GM18505 (cell line): ENCODE results near the gene CDC42BPA.
"Not testable (repeated sequence)": the region's sequence is repeated elsewhere in the genome, so short reads cannot be mapped to it uniquely, and the experiment has no call there.

Experiments used
- ATAC-seq: cut with Tn5 transposase; IDR thresholded peaks from one replicate; pipeline ENCODE4 v1.9.1; 2021; ENCODE audit not compliant: unreplicated experiment
- POLR2A ChIP-seq: IDR thresholded peaks from 4 replicates; pipeline ENCODE4 v1.6.1; 2011; ENCODE audit warnings: borderline replicate concordance; ENCODE audit not compliant: insufficient read depth, insufficient read length; ENCODE audit errors: extremely low read depth

The CDC42BPA gene

DNA sequence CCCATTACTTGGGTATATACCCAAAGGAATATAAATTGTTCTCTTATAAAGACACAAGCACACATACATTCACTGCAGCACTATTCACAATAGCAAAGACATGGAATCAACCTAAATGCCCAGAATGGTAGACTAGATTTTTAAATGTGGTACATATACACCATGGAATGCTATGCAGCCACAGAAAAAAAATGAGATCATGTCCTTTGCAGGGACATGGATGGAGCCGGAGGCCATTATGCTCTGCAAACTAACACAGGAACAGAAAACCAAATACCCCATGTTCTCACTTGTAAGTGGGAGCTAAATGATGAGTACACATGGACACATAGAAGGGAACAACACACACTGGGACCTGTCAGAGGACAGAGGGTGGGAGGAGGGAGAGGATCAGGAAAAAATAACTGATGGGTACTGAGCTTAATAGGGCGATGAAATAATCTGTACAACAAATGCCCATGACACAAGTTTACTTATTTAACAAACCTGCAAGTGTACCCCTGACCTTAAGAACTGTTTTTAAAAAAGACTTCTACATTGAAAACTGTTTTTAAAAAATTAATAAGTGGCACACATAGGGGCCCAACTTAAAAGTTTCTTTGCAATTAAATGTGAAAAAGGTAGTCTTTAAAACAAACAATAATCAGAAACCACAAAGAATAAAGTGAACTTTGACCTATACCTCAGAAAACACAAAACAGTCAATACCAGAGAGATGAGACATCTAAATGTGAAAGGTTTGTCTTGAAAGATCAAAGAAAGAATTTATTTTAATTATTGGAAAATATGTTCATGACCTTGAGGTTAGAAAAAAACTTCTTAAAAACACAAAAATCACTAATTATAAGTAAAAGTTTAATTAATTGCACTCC is 75.2 kb downstream of the CDC42BPA start:
- no peak for ATAC-seq
- TF ChIP-seq POLR2A = no peak

DNA sequence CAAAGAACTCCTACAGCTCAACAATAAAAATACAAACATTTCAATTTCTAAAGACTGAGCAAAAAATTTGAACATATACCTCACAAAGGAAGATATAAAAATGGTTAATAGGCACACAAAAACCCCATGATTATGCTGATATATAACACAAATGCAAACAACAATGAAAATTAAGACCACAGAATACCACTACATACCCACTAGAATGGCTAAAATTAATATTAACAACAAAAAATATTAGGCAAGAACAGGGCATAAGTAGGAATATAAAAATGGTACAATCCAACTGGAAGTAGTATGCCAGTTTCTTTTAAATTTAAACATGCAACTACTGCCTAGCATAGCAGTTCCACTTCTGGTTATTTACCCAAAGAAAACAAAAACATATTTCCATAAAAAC is 77.3 kb downstream of the CDC42BPA start:
- TF ChIP-seq POLR2A = no peak
- ATAC-seq = no peak

DNA sequence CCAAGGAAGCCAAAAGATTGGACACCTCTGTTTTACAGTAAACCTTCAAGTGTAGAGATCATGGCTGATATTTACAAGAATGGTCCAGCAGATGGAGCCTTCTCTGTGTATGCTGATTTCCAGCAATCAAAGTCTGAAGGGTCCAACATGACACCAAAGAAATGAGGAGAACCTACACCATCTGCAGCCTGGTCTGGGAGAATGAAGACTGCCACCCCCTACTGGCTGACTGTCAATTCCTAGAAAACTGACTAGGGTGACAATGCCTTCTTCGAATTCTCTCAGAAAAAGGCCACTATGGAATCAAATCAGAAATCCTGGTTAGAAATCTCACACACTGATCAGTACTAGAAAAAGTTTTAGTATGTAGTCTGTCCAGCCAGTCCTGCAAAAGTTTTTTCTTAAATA is 83.3 kb downstream of the CDC42BPA start:
- ATAC-seq = no peak
- TF ChIP-seq POLR2A = no peak

DNA sequence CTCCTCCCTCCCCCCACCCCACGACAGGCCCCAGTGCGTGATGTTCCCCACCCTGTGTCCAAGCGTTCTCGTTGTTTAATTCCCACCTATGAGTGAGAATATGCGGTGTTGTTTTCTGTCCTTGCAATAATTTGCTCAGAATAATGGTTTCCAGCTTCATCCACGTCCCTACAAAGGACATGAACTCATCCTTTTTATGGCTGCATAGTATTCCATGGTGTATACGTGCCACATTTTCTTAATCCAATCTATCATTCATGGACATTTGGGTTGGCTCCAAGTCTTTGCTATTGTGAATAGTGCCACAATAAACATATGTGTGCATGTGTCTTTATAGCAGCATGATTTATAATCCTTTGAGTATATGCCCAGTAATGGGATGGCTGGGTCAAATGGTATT is 87.2 kb downstream of the CDC42BPA start:
- ATAC-seq = not testable (repeated sequence)

DNA sequence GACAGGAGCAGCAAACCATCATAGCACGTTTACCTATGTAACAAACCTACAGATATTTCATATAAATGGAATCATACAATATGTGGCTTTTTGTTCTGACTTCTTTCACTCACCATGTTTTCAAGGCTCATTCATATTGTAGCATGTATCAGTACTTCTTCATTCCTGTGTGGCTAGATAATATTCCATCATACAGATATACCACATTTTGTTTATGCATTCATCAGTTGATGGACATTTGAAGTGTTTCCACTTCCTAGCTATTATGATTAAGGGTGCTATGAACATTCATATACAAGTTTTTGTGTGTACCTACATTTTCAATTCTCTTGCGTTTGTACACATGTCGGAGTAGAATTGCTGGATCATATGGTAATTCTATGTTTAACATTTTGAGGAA is 90.1 kb downstream of the CDC42BPA start:
- no peak for TF ChIP-seq POLR2A
- ATAC-seq = no peak

DNA sequence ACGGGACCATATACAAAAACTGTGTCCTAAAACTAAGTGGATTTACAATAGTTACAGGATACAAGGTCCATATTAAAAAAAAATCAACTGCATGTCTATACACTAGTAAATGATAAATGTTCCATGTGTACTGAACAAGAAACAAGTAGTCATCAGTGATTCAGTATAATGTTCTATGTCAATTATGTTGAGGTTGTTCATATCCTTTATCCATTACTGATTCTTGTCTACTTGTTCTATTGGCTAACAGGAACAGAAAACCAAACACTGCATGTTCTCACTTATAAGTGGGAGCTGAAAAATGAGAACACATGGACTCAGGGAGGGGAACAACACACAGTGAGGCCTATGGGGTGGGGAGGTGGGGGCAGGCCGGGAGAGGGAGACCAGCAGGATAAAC is 90.5 kb downstream of the CDC42BPA start:
- TF ChIP-seq POLR2A = no peak
- ATAC-seq = no peak

DNA sequence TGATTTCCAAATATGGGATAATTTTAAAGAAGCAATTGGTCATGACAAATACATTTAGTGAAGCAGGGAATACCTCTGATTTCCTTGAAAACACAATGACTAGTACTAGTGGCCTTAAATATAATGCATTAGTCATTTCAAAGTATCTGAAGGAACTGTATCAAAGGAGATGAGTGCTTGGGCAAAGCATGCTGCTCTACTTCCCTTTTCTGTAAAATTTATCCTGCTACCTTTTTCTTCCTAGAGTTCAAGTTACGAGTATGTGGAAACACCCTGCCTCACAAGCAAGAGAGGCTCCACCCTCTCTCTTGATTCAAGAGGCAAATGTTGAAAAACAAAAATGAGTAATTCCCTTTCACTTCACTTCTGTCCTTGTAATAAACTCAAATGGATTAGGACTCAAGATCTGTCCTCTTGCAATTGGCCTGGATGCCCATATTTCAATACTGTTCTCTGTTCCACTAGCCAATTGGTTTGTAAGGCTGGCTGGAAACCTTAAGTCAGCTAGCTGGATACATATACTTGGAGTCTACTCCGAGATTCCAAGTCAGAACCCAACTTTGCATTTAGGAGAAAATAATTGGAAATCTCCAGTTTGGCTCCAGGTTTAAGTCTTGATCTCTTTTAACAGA is 92.5 kb downstream of the CDC42BPA start:
- TF ChIP-seq POLR2A = no peak
- no peak for ATAC-seq

DNA sequence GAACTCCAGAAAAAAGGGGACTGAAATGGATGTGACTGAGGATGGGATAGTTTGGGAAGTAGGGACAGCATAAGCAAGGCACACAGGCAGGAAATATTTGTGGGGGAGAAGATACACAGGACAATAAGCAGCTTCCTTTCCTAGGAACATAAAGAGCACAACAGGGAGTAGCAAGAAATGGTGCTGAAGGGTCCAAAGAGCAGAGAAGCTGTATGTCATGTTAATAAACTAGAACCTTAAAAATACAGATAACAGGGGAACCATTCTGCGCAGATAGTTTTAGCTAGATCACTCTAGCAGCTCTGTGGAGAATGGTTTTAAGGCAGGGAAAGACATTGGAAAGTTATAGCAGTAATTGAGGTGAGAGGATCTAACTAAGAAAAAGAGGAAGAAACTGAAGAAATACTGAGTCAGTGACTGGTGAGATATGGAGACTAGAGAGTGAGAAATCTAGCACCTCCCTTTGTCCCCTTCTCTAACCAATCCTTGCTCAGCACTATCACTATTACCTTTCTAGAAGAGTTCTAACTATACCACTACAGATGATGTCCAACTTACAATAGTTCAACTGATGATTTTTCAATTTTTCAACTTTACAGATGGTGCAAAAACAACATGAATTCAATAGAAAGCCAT is 95.0 kb downstream of the CDC42BPA start:
- no peak for ATAC-seq

DNA sequence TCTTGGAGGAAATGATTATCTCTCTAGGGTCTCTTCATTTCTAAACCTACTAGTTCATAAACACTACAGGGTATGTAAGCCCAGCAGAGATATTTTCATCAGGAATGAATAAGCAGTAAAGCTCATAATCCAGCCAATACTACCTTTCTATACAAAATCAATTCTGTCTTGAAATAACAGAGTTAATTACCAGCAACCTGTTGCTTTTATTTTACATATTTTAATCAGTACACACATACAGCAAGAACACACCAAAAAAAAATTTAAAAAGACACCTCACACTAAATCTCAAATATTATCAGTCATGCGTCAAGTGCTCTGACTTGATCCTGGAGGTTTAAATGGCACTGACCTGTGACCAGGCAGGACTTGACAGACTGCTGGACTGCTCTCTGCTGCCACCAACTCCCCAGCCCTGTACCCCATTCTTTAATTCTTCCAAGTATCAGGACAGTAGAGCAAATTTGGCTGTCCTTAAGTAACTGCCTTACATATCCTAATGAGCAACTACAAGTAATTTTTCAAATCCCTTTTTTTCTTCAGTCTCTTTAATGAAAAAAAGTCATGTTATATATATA is 98.5 kb downstream of the CDC42BPA start:
- no peak for TF ChIP-seq POLR2A
- ATAC-seq = no peak

More for the DNA sequence above, 95.0 kb downstream of the CDC42BPA start:
- TF ChIP-seq POLR2A = no peak

DNA sequence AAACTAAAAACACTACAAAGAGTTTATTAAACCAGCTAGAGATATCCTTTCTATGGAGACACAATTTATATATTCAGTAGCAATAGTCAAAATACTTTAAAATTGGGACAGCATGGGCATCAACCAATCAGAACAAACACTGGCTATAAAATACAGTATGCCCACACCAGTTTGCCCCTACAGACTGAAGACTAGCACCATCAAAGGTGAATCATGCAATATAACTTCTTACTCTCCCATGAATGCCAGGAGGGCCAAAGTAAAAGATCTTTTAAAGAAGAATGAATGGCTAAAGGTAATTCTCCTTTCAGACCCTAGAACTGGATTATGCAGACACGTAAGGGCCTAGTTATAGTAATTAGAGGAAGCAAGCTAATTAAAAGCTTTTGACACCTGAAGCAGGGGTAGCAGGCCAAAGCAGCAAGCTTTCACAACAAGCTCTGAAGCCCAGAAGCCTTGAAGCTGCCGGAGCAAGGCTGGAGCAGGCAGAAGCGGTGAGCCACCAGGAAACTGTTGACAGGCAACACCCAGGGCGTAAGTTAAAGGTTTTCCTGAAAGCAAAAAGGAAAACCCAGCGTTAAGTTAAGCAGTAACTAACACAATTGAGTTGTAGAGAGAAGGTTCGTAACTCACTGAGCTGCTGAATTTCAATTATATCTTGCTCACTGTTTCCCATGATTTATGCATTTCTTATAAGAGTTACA is 99.3 kb downstream of the CDC42BPA start:
- TF ChIP-seq POLR2A = no peak
- no peak for ATAC-seq

DNA sequence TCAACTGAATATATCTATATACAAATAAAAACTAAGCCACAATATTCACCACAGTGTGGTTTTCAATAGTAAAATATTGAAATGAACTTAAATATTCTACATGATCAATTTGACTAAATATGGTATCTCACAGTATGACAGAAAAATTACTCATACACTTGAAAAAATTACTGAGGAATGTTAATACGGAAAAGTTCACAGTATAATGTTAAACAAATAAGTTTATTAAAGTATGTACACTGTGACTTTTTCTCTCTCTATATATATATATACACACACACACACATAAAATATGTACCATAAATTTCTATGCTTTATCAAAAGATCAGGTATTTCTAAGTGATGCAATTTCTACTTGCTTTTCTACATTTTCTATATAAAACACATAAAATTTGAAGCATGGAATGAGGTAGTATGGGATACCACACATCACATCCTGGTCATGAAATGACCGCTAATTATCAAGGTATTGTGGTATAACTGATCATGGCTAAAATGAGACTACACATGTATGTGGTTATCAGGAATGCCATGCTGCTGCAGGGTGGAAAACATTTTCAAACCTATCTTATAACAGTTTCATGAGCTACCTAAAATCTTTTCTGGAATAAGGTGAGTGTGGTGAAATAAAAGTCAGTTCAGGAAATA is 102.3 kb downstream of the CDC42BPA start:
- no peak for TF ChIP-seq POLR2A
- no peak for ATAC-seq

DNA sequence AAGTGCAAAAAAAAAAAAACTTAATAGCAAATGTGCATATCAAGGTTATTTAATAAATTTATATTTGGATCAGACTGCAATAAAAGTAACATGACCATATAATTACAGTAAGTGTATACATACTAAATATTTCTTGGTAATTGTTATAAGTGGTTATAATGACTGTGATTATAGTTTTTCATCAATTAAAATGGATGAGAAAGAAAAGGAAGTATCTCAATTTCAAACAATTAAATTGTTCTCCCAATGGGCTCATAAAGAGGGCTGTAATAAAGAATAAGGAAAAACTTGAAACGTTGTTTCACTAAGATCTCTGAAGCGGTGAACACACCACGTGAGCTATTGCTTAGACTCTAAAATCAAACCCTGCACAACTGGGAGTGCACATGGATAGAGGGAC is 104.1 kb downstream of the CDC42BPA start:
- no peak for ATAC-seq
- no peak for TF ChIP-seq POLR2A

DNA sequence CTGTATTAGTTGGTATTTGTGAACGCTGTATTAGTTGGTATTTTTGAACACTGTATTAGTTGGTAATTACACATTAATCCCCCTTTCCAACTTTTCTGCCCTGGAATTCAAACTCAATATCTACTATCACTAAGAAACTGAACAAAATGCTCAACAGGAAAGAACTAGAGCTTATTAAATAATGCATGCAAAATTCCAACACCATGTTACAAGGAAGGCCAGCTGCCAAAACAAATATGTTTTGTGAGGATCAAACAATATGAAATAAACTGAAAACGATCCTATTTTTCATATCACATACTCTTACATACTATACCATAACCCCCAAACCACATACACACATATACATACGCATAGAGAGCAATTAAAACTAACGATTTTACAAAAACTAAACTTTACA is 104.9 kb downstream of the CDC42BPA start:
- no peak for TF ChIP-seq POLR2A
- no peak for ATAC-seq
